Activated CD4-positive, alpha-beta T cell treated with anti-CD3 and anti-CD28 coated beads, Interleukin-2, amount 50 U/mL, for 16 hours (primary cell): ENCODE data around the gene PRPF38A.

Experiments used
- DNase-seq: peaks from one replicate; pipeline ENCODE4 v3.0.0-alpha.2; 2020

PRPF38A gene

DNA sequence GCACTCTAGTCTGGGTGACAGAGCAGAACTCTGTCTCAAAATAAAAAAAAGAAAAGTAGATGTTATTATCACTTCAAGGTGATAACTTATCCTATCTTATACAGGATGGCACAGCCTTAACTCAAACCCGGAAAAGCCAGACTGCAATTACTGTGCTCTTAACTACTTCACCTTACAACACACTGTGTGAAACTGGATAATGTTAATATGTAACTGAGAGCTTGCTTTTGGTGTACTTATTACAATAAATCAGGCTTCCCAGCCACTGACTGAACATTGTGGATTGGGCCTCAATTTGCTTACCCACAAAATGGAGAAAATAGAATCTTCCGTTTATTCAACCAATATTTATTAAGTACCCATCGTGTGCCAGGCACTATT lies 1.6 kb upstream of the PRPF38A start:
- no peak for DNase-seq

DNA sequence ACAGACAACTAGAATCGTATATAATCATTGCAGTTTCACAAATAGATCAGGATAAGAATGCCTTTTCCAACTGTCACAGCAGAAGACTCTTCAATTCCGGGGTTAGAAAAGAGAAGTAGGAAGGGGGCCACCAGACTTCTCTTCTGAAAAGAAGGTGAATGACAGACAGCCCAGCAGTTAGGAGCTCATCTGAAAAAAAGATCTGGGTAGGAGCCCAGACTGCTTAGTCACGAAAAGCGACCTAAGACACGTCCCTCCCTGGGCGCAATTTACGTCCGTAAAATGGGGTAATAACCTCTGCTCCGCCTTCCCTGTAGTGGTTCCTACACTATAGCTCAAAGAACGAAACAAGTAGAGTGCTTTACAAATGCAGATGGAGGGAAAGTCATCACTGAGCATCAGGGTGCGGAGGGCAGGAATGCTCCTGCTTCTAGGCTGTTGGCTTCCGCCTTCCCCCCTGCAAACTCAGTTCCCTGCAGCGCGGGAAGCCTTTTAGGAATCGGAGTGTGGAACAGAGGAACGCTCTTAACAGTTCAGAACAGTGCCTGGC lies 761 bp upstream of the PRPF38A start:
- peak; percentile 70 for DNase-seq

DNA sequence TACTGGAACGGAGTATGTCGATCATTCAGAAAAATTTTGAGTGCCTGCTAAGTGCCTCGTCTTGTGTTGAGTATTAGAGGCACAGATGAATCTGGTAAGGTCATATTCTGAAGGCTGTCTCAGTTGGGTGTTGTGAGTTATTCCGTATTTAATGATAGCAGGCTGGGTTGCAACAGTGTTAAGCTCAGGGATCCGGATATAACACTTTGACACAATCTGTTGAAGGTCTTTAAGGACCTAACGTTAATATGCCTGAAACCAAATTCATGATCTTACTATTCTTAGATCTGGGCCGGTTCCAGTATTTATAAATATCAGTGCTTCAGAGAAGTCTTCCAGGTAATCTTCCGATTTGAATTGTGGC lies 555 bp downstream of the PRPF38A start:
- DNase-seq: no peak

DNA sequence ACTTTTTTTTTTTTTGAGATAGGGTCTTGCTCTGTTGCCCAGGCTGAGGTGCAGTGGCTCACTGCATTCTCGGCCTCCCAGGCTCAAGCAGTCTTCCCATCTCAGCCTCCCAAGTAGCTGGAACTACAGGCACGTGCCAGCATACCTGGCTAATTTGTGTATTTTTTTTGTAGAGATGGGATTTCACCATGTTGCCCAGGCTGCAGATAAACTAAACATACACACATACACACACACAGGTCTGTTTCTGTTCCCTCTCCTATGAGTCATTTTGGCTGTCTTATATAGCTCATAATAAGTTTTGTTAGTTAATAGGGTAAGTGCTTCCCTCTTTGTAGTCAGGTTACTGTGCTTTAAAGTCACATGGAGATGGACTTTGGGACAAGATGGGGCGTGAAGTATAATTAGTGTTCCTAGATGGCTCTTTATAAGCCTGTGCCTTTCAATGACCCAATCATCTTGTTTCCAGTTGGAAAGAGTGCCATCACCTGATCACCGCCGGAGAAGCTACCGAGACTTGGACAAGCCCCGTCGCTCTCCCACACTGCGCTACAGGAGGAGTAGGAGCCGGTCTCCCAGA lies 9.1 kb downstream of the PRPF38A start:
- no peak for DNase-seq

DNA sequence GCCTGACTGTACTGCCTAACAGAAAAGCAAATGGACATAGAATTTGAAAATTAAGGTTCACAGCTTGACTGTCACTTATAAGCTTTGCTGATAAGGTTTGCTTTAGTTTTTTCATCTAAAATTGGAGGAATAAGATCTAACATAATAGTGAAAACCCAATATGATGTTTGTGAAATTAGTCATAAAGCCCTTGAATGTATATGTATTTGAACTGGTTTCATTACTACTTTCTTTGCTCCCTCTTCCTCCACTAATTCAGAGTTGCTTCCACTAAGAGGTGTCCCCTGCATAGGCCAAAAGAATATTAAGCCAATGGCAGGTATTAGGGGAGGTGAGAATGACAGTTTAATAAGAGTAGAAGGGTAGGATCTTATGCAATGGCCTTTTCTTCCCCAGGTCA lies 10.5 kb downstream of the PRPF38A start:
- no peak for DNase-seq

DNA sequence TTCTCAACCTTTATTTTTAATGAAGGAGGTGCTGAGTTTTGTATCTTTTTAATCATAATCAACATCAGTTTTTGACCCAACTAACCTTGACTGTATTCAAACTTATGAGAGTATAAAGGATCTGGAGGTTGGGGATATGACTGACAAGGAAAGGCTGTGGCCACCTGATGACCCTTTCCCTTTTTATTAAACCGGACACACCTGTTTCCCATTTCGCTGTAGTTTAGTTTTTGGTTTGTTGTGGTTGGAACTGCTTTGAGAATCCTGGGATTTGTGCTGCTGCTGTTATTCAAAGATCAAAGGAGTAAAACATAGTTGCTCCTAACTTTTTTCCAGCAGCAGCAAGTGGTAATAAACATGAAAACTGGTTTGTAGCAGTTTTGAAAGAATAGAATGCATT lies 12.4 kb downstream of the PRPF38A start:
- DNase-seq: no peak

DNA sequence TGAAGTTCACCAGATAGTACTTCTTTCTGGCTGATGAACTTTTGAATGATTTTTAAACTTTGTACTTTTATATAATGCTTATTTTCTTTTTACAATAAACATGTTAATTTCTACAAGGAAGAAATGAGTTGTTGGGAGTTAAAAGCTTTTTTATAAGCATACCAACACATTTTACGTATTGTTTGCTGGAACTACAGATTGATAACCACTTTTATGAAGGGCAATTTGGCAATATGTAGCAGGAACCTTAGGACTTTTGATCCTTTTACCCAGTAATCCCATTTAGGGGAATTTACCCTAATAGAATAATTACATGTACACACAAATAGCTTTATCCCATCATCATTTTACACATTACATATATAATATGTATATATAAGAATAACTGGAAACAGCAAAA lies 16.3 kb downstream of the PRPF38A start:
- no peak for DNase-seq

DNA sequence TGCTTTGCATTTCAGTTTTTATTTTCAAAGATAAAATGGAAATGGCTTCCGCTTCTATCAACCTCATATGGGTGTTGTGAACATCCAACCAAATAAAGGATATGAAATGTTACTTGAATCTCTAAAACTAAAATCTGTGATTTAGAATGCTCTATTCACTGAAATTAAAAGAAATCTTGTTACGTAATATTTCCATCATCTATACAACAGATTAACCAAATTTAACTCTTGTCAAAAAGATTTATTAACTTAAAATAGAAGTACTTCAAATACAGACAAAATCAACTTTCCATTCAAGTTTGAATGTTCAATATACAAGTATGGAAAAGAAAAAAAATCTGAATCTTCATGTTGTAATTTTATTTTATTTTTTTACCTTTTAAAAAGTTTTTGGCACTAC lies 18.7 kb downstream of the PRPF38A start:
- DNase-seq: no peak

DNA sequence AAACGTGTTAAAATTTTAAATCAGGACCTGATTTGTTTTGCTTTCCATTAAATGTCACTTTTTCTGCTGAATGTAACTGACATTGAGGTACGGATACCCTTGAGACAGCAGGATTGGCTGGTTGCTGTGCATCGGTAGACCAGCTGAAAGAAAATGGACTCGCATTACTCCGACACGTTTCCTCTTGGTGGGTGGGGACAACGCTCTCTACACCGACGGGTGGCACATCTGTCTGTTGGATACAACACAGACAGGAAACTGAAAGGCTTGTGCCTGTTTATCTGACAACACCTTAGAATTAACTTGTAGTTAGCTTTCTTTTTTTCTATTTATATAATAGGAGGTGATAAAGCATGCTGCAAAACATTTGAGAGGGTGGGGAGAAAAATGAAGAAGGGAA lies 19.4 kb downstream of the PRPF38A start:
- DNase-seq: peak; percentile 76

DNA sequence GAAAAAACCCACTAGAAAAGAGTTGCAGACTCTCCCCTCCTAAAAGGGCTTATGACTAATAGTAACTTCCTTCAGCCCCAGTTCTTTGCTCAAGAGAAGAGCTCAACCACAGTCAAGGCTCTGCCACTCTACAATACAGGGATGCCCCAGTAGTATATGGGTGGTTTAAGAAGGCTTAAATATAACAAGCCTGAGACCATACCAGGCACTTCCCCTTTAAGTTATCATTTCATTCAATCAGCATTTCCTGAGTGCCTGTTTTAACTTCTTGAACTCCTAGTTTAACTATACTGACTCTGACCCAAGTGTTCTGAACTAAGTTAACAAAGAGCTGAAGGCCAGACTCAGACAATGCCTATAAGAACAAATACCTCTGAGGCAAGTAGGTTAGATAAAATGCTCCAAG lies 19.8 kb downstream of the PRPF38A start:
- peak; percentile 59 for DNase-seq

DNA sequence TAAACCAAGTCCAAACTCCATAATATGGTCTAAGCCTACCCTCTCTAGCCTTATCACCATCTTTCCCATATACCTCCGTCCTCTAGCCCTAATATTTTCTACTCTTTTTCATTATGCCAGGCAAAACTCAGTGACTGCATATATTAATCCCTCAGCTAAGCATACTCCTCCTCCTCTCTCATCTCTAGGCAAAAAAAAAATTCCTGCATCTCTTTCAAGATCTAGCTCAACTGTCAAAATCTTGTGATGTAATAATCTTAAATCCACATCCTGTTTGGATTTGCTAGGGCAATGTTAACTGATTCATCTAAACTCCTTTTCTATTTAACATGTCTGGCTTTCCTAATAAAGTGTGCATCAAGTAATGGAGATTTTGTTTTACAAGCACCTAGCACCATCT lies 20.4 kb downstream of the PRPF38A start:
- no peak for DNase-seq

DNA sequence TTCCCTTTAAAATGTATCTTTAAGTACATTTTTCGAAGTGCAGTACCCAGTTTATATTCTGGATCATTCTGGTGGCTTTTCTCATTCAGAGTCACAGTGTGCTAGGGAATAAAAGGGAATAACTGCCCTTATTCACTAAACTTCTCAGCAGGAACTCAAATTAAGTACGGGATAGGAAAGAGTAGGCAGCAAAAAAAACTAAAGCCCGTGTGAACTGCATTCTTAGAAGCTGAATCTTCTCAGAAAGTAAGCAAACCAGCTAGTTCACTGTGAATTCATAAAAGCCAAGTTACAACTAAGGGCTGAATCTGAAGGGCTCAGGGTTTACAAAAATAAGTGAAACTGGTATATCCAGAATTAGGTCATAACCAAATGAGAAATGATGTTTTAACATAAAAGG lies 22.0 kb downstream of the PRPF38A start:
- DNase-seq: no peak

DNA sequence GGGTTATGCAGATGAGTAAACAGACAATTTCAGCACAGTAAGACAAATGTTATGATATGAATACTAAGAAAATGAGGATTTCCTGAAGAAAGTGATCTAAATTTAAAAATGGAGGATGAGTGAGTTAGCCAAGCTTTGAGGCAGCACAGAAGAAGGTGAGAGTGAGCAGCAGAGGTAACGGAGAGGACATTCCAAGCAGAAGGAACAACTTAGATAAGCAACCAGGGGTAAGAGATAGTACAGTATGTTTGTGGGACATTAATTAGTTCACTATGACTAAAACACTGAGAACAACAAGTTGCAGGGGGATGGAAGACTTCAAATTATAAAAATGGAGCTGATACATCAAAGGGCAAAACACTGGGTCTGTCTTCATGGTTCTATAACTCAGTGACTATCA lies 22.8 kb downstream of the PRPF38A start:
- DNase-seq: no peak

DNA sequence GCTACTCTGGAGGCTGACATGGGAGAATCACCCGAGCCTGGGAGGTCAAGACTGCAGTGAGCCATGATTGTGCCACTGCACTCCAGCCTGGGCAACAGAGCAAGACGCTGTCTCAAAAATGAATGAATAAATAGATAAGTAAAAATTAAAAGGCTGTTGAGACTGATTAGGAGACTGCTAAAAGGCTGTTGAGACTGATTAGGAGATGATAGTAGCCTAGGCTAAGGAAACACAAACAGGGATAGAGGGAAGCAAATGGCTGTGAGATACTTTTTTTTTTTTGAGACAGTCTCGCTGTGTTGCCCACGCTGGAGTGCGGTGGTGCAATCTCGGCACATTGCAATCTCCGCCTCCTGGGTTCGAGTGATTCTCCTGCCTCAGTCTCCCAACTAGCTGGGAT lies 28.4 kb downstream of the PRPF38A start:
- DNase-seq: no peak

DNA sequence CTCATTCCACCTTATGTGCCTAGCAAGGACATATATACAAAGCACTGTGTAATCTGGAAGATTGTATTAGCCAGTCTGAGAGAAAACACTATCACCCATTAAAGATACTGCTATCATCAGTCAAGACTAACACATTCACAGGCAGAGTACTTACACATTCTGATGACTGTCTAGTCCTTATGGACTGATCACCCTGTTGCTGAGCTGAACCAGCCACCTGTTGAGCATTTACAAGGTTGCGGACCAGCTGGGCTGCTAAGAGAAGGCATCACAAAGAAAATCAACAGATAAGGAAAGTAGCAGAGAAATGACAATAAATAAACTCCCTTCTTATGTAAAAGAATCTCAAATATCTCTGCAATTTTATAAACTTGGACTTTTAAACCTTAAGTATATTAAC lies 30.8 kb downstream of the PRPF38A start:
- no peak for DNase-seq

DNA sequence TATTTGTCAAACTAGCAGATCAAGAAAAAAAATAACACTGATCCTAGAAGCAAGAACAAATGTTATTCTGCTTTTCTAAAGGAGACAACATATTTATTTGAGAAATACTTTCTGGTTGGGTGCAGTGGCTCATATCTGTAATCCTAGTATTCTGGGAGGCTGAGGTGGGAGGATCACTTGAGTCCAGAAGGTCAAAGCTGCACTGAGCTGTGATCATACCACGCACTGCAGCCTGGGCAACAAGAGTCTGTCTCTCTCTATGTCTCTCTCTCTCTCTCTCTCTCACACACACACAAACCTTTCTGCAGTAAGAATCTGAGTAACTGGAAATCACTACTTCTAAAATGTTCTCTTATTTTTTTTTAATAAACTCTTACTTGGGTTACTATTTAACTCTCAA lies 31.2 kb downstream of the PRPF38A start:
- DNase-seq: no peak

DNA sequence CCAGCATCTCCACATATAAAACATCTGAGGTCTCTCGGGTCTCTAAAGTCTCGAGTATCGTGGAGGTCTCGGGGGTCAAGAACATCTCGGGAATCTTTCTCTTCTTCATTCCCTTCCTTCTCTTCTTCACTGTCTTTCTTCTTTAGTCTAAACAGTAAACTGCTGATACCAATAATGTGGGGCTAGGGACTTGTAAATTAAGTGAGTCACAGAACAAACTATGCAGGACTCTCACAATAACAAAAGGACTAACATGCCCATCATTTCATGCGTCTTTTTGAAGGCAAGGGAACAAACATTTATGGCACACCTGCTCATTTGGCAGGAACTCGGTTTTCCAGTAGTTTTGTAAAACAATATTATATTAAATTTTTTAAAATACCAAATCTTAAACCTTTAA lies 32.4 kb downstream of the PRPF38A start:
- no peak for DNase-seq

DNA sequence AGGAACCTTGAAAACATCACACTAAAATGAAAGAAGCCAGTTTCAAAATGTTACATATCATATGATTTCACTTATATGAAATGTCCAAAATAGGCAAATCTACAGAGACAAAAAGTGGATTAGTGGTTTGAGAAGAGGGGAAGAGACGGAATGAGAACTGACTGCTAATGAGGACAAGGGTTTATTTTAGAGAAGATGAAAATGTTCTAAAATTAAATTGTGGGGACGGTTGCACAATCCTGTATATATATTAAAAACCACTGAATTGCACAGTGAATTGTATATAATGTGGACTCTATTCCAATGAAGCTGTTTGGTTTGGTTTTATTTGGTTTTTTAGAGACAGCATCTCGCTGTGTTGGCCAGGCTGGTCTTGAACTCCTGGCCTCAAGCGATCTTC lies 35.6 kb downstream of the PRPF38A start:
- DNase-seq: no peak

DNA sequence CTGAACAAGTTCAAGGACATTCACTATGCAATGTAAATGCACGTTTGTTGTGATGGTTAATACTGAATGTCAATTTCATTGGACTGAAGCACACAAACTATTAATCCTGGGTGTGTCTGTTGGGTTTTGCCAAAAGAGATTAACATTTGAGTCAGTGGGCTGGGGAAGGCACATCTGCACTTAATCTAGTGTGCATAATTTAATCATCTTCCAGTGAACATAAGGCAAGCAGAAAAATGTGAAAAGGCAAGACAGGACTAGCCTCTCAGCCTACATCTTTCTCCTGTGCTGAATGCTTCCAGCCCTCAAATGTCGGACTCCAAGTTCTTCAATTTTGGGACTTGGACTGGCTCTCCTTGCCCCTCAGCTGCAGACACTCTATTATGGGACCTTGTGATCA lies 40.1 kb downstream of the PRPF38A start:
- DNase-seq: no peak

DNA sequence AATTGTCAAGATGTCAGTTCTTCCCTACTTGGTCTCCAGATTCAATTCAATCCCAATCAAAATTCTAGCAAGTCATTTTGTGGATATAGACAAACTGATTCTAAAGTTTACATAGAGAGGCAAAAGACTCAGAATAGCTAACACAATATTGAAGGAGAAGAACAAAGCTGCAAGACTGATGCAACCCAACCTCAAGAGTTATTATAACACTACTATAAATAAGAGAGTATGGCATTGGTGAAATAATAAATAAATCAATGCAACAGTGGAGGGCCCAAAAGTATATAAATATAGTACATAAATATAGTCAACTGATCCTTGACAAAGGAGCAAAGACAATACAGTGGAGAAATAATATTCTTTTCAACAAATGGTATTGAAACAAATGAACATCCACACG lies 49.7 kb downstream of the PRPF38A start:
- no peak for DNase-seq

DNA sequence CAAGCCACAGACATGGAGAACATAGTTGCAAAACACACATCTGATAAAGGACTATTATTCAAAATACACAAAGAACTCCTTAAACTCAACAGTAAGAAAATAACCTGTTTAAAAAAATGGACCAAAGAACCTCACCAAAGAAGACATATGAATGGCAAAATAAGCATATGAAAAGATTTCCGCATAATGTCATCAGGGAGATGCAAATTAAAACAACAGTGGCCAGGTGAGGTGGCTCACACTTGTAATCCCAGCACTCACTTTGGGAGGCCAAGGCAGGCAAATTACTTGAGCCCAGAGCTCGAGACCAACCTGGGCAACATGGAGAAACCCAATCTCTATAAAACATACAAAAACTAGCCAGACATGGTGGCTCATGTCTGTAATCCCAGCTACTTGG lies 50.4 kb downstream of the PRPF38A start:
- no peak for DNase-seq

DNA sequence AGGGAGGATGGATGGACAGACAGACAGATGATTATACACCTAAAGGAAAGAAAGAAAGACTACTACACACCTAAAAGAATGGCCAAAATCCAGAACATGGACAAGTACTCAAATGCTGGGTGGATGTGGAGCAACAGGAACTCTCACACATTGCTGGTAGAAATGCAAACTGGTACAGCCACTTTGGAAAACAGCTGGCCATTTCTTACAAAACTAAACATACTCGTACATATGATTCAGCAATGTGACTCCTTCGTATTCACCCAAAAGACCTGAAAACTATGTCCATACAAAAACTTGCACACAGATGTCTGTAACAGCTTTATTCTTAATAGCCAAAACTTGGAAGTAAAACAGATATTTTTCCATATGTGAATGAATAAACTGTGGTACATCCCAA lies 51.3 kb downstream of the PRPF38A start:
- DNase-seq: no peak

DNA sequence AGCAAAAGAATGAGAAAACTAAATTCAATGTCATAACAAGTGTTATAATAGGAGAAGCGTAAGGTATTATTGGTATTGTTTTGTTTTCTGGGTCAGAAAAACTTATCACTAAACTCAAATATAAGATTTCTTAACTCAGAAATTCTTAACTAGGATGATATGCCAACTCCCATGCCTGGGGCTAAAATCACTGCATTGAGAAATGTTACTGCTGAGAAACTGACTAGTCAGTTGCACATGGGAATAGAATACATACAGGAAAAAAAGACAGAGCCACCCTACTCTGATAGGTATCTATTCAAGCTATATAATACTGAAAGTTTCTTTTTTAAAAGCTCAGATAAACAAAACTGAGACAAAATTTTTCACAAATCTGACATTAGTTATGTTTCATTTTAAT lies 56.3 kb downstream of the PRPF38A start:
- no peak for DNase-seq

DNA sequence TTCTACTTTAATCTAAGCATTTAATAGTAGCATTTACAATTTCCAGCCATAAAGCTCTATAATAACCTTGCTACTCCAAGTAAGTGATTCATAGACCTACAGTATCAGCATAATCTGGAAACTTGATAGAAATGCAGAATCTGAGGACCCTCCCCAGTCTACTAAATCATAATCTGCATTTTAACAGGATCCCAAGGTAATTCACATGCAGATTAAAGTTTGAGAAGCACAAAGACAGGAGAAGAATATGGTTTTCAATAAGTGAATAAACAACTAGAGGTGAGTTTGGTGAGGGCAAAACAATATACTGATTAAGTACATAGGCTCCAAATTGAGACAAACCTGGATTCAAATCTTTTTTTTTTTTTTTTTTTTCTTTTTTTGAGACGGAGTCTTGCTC lies 57.4 kb downstream of the PRPF38A start:
- DNase-seq: no peak

DNA sequence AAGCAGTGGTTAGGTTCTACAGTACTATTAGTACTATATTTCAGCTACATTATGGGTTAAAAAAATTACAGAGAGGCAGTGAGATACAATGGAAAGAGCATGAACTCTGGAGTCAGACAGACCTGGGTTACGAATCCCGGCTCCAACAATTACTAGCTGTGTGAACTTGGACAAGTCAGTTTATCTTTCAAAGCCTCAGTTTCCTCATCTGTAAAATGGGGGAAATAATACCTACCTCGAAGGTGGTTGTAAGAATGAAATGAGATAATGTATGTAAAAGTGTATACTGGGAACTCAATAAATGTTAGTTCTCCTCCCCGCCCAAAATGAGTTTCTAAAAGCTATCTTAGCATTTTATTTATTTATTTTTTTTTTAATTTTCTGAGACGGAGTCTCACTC lies 59.5 kb downstream of the PRPF38A start:
- DNase-seq: no peak

DNA sequence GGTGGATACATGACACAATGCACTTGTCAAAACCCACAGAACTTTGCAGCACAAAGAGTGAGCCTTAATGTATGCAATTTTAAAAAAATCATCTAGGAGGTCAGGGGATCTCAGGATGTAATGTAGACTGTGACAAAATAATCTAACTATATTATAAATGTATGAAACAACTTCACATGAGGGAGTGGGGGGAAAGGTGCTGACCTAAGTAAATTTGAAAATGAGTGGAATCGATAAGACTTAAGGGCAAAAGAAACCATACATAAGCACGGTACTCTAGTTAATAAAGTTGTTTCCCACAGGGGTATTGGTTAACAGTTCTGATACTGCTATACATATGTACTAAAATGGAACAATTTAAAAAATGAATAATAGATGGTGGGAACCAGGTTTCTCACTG lies 64.7 kb downstream of the PRPF38A start:
- no peak for DNase-seq
